HG02970 (cell line): ENCODE measurements around the gene NPRL2.

Experiments used
- ATAC-seq: cut with Tn5 transposase; IDR thresholded peaks from one replicate; pipeline ENCODE4 v1.9.1; 2021; ENCODE audit warnings: mild to moderate bottlenecking, moderate library complexity, moderate number of reproducible peaks; ENCODE audit not compliant: unreplicated experiment, low FRiP score

Gene NPRL2

DNA sequence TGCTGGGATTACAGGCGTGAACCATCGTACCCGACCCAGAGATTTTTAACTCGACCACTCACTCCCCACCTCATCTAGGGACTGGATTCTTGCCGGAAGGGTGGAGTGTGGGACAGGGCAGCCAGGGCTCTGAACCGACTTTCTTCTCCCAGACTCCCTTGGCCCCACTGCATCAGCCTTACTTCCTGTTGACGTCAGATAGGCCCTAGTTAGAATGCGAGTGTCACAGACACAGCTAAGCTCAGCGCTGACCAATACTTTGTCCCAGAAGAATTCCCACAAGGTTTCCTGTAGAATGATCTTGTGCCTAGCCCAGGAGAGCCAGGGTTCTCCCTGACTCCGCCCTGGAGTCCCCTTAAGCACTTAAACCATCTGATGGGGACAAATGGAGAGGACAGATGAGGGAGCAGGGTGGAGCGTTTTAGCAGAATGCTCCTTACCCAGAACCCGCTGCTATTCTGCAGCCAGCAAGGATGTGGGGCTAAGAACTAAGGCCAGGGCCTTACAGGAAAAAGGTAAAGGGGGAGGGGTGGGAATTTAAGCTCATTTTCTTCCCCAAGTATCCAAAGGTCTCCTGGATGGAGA, 16.7 kb downstream of the NPRL2 start:
- no peak for ATAC-seq

- no peak for ATAC-seq
Observed at GRCh38 chr3:50331364-50331907, 19.1 kb downstream of the NPRL2 start.

GRCh38 chr3:50330330-50330729, 20.2 kb downstream of the NPRL2 start:
- ATAC-seq = no peak

GRCh38 chr3:50327943-50328691, 22.5 kb downstream of the NPRL2 start, which contains the start of gene TUSC2:
TUSC2 (minus strand) TSS chr3:50328223; CDS start chr3:50328099, 124 bp downstream.
- peak; percentile 85 for ATAC-seq

DNA sequence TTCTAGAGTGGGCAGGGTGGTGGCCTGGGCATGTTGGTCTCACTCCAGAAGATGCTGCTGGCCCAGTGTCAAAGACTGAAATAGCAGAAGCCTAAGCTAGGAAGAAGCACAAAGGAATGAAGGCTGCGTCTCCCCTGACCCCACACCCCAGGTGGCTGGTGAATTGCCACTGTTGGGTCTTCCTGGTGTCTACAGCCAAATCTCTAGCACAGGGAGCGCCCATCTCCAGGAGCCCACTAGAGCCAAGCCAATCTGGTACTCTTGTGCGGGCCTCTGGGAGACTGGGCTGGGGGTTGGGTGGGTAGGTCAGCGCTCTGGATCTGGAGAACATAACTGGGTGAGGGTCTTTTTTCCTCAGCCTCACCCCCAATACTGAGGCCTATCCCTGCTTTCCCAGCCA, 23.4 kb downstream of the NPRL2 start:
- ATAC-seq = no peak

DNA sequence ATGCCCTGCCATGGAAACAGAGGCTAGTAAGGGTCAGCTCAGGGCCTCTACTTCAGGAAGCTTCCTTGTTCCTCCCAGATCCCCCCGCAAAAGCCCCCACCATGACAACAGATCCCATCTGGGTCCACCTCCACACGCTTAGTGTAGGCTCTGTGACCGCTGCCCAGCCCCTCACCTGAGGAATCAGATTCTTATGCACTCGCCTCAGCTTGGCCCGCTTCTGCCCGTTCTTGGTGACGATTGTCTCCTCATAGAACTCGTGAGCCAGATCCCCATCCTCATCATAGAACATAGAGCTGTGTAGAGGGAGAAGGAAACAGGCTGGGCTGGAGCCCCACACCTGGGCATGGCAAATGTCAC, 24.4 kb downstream of the NPRL2 start:
- ATAC-seq = no peak

DNA sequence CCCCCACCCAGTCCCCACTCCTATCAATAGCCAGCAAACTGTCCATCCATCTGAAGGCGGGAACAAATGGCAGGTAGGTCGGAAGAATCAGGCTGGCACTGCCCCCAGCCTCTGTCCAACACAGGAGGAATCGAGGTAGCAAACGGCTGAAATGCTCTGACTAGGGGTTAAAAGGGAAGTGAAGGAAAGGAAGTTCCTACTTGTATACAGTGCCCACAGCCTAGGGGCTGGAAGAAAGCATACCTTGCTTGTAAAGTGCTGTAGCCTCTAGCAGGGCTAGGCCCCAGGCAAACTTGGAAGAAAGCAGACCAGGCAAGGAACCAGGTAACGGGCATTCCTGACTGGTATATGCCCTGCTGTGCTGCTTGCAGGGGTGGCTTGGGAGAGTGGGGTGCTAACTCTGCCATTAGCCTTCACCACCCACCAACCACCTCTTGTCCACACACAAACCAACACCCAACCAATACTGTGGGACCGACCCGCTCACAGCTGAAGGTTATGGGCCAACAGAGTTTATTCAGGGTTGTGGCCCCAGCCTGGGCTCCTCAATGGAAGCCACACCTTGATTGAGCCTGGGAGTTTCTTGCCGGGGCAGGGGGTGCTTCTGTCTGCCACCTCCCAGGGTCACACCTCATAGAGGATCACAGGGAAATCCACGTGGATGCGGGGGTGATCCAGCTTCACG, 24.9 kb downstream of the NPRL2 start:
- no peak for ATAC-seq

DNA sequence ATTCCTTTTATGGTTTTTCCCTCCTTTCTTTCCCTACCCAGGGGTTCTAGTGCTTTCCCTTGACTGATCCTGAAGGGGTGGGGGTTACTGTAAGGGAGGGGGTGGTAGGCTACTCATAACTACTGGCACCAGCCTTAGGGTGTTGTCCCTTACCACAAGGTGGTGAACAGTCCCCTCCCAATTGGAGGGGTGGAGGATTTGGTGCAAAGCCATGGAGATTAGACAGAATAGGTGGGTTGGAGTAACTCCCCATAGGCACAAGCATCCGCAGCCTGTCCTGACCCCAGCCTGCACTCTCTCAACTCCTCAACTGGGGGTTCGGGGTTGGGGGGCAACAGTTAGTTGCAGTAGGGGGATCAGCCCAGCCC, 25.5 kb downstream of the NPRL2 start:
- no peak for ATAC-seq

- no peak for ATAC-seq
Observed at GRCh38 chr3:50324351-50325112, 26.0 kb downstream of the NPRL2 start.

- ATAC-seq = no peak
Observed at GRCh38 chr3:50323614-50324199, 26.9 kb downstream of the NPRL2 start.

GRCh38 chr3:50323092-50323600, 27.4 kb downstream of the NPRL2 start:
- no peak for ATAC-seq

DNA sequence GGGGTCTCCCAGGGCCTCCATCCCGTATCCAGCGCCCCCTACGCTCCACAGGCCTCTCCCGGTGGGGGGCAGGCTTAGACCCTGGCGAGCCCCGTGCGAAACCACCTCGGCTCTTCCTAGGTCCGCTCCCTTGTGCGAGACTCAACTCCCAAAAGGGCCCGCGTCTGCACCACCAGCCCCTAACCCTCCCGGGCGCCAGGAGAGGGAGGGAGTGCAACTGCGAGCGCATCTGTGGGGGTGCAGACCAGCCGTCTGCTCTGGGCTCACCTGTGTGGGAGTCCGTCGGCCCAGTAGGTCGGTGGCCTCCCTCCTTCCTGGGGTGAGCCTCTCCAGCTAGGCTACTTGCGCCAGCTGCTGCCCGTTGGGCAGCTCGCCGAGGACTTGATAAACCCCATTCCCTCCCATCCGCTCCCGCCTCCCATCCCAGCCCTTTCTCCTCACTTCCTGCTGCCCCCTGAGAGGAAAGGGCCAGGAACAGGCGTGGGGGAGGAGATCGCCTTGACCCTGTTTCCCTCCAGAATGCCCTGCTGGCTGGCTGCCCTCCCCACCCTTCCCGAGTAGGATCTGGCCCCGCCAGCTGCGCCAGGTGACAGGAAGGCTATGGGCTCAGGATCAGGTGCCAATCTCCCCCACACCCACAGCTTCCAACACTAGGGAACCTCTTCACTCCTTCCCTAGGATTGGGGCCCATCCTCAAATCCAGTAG, 28.0 kb downstream of the NPRL2 start, which contains the start of gene HYAL2:
TSS of gene HYAL2 (minus strand) at position 360 of the 706 bp plus-strand sequence. CDS start 2,256 bp downstream, outside the sequence.
- ATAC-seq = no peak

GRCh38 chr3:50322115-50322385, 28.5 kb downstream of the NPRL2 start:
- no peak for ATAC-seq

DNA sequence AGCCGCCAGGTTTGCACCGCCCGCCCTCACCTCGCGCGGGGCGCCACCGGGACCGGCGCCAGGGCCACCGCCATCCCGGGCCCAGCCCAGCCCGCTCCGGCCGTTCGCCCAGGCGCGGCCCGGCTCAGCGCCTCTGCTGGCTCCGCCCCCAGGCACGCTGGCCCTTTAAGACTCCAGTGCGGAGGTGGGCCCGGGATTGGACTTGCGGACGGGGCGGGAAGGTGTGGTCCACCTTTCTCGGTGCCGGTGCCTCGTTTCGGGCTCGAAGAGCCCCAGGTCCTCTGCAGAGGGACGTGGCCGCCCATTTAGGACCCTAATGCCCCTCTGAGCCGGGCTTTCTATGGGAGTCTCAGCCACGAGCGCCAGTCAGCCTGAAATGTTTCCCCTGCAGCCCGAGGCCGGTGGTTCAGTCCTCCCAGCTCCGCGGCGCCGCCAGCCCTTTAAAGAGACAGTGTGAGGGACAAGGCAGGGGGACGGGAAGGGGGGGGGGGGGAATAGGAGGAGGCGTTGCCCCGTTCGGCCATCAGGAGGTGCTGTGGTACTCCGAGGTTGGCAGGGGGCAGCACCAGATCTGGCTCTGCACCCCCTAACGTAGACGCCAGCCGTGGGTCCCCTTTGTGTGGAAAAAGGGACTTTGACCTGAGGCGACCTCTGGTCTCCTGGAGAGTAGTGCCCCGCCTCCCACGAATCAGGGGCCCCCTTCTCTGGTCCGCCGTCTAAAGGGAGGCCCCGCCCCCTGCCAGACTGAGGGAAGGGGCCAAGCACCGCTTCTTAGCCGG, 29.1 kb downstream of the NPRL2 start:
- ATAC-seq = peak; percentile 72

DNA sequence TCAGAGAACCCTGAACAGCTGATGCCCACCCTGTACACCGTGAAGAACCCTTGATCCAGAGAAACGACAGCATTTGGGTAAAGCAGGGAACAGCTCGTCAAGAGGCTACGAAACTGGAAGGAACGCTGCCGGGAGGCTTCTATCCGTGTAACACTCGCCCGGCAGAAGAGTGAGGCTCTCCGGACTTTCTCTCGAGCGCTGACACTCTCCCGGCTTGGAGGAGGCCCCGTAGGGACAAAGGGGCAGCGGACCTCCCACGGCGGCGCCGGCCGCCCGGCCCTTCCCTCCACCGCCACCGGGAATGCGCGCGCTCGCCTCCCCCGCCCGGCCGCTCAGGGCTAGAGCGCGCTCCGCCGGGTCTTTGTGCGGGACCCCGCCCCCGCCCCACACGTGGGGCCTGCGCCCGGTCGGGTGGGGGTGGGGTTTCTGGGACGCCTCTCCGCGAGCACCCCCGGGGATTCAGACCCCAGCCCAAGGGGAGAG, 29.7 kb downstream of the NPRL2 start:
- ATAC-seq = peak; percentile 44

GRCh38 chr3:50319894-50320625, 30.5 kb downstream of the NPRL2 start:
- no peak for ATAC-seq

GRCh38 chr3:50319181-50319893, 31.2 kb downstream of the NPRL2 start:
- ATAC-seq = no peak
